H1 (cell line): ENCODE measurements around the gene PTH1R. TPM values are rescaled to one million over a fixed set of nuclear protein-coding genes. Genes with fewer than 3 reads are reported as not detected.

Source experiments
- CTCF ChIA-PET: fragments of 300-600 bp; sonication (Branson Sonifier 250); formaldehyde crosslinking; loops from one replicate; lab custom pipeline; 2021; ENCODE audit not compliant: partially characterized antibody; lab: Charles Lee
- POLR2A ChIA-PET: fragments of 300-600 bp; sonication (Branson Sonifier 250); formaldehyde crosslinking; loops from one replicate; lab custom pipeline; 2021; ENCODE audit warnings: inconsistent platforms; ENCODE audit not compliant: partially characterized antibody; lab: Charles Lee
- DNase-seq, 2 experiments: peaks; one replicate each; pipeline versions ENCODE4 v3.0.0 to v3.0.0-alpha.2; 2010 to 2022; ENCODE audit warnings: low spot score in 2 of 2, low read depth in 1 of 2, mixed read lengths in 1 of 2
- FAIRE-seq: peaks from 2 replicates; lab custom pipeline; 2011; peaks lifted over from hg19 to GRCh38; lab: Jason Lieb, UNC
- H2AFZ ChIP-seq: 2 replicates; pipeline ENCODE4 v1.8.1; 2012; ENCODE audit warnings: low read length, inconsistent platforms
- H2AK5ac ChIP-seq: 2 replicates; pipeline ENCODE4 v1.6.1; 2013; ENCODE audit warnings: low read depth, low read length
- H2BK120ac ChIP-seq: replicated peaks from 2 replicates; pipeline ENCODE3; 2013; ENCODE audit warnings: low read depth, low read length, inconsistent platforms
- H2BK12ac ChIP-seq: 2 replicates; pipeline ENCODE4 v1.6.1; 2013; ENCODE audit warnings: low read depth, low read length
- H2BK15ac ChIP-seq: 2 replicates; pipeline ENCODE4 v1.6.1; 2013; ENCODE audit warnings: low read length
- H2BK20ac ChIP-seq: 2 replicates; pipeline ENCODE4 v1.6.1; 2013; ENCODE audit warnings: low read length
- H2BK5ac ChIP-seq: 2 replicates; pipeline ENCODE4 v1.6.1; 2013; ENCODE audit warnings: low read depth, low read length
- H3K14ac ChIP-seq: 2 replicates; pipeline ENCODE4 v1.6.1; 2013; ENCODE audit warnings: inconsistent platforms; ENCODE audit not compliant: insufficient read length
- H3K18ac ChIP-seq: 2 replicates; pipeline ENCODE4 v1.6.1; 2013; ENCODE audit warnings: low read length; ENCODE audit errors: extremely low read depth
- H3K23ac ChIP-seq: 2 replicates; pipeline ENCODE4 v1.6.1; 2013; ENCODE audit warnings: inconsistent platforms; ENCODE audit not compliant: insufficient read length
- H3K23me2 ChIP-seq: 2 replicates; pipeline ENCODE4 v1.6.1; 2013; ENCODE audit warnings: low read depth, low read length
- H3K27ac ChIP-seq: 2 replicates; pipeline ENCODE4 v1.6.1; 2011; ENCODE audit warnings: low read depth, low read length, inconsistent platforms
- H3K27me3 ChIP-seq, 4 experiments: replicated peaks in 1 of 4; 1 replicate in 1 of 4; 2 replicates in 3 of 4; pipeline versions ENCODE4 v1.6.1 to v1.8.1; 2011 to 2013; ENCODE audit warnings: low read length in 3 of 4, mild to moderate bottlenecking in 3 of 4, inconsistent platforms in 2 of 4, mixed read lengths in 2 of 4, moderate library complexity in 1 of 4; ENCODE audit not compliant: control insufficient read depth in 3 of 4, insufficient read depth in 3 of 4; ENCODE audit errors: extremely low read depth in 1 of 4
- H3K36me3 ChIP-seq, 4 experiments: 2 replicates each; pipeline versions ENCODE4 v1.6.1 to v1.8.1; 2011 to 2013; ENCODE audit warnings: mild to moderate bottlenecking in 4 of 4, low read length in 3 of 4, moderate library complexity in 2 of 4, control low read depth in 1 of 4, inconsistent platforms in 1 of 4; ENCODE audit not compliant: insufficient read depth in 4 of 4, control insufficient read depth in 2 of 4
- H3K4ac ChIP-seq: replicated peaks from 2 replicates; pipeline ENCODE3; 2013; ENCODE audit warnings: low read length, low read depth, mixed read lengths, inconsistent platforms; ENCODE audit not compliant: insufficient read length
- H3K4me1 ChIP-seq, 4 experiments: replicated peaks in 1 of 4; 1 replicate in 1 of 4; 2 replicates in 3 of 4; pipeline versions ENCODE4 v1.6.1 to v1.8.1; 2011 to 2013; ENCODE audit warnings: low read length in 3 of 4, inconsistent platforms in 2 of 4, mixed read lengths in 1 of 4; ENCODE audit not compliant: insufficient read depth in 4 of 4, control insufficient read depth in 3 of 4
- H3K4me2 ChIP-seq, 2 experiments: 2 replicates each; pipeline versions ENCODE4 v1.6.1 to v1.8.1; 2011 to 2013; ENCODE audit warnings: low read depth in 2 of 2, low read length in 2 of 2, control low read depth in 1 of 2, inconsistent platforms in 1 of 2, mild to moderate bottlenecking in 1 of 2; ENCODE audit not compliant: insufficient read depth in 1 of 2
- H3K4me3 ChIP-seq, 4 experiments: fragments of 200-600, 300-600 bp in 1 of 4; sonication (generic), shearing (Covaris generic), sonication (Bioruptor Twin) in 1 of 4; 2 replicates each; pipeline versions ENCODE4 v1.5.1 to v1.8.1; 2011 to 2016; ENCODE audit warnings: low read length in 4 of 4, low read depth in 3 of 4, control low read depth in 2 of 4, inconsistent platforms in 2 of 4, mild to moderate bottlenecking in 2 of 4, mixed read lengths in 1 of 4, moderate library complexity in 1 of 4; ENCODE audit not compliant: insufficient read depth in 2 of 4; ENCODE audit errors: extremely low read depth in 1 of 4
- H3K56ac ChIP-seq: replicated peaks from 2 replicates; pipeline ENCODE3; 2013; ENCODE audit warnings: low read depth, mild to moderate bottlenecking, mixed read lengths, low read length, inconsistent platforms; ENCODE audit not compliant: insufficient read length
- H3K79me1 ChIP-seq: 2 replicates; pipeline ENCODE4 v1.6.1; 2013; ENCODE audit warnings: low read depth, low read length, control low read depth
- H3K79me2 ChIP-seq, 2 experiments: 2 replicates each; pipeline versions ENCODE4 v1.6.1 to v1.8.1; 2012 to 2013; ENCODE audit warnings: low read length in 2 of 2, mild to moderate bottlenecking in 2 of 2, inconsistent platforms in 1 of 2; ENCODE audit not compliant: insufficient read depth in 2 of 2, control insufficient read depth in 1 of 2
- H3K9ac ChIP-seq, 4 experiments: replicated peaks in 1 of 4; 1 replicate in 1 of 4; 2 replicates in 3 of 4; pipeline versions ENCODE4 v1.6.1 to v1.8.1; 2011 to 2013; ENCODE audit warnings: low read depth in 3 of 4, low read length in 3 of 4, control low read depth in 2 of 4, mild to moderate bottlenecking in 2 of 4, moderate library complexity in 2 of 4, inconsistent platforms in 1 of 4; ENCODE audit errors: extremely low read depth in 1 of 4
- H3K9me3 ChIP-seq, 2 experiments: 2 replicates each; pipeline versions ENCODE4 v1.6.1 to v1.8.1; 2012 to 2013; ENCODE audit warnings: mild to moderate bottlenecking in 2 of 2, moderate library complexity in 2 of 2, control low read depth in 1 of 2, inconsistent platforms in 1 of 2, low read depth in 1 of 2, low read length in 1 of 2, mixed read lengths in 1 of 2; ENCODE audit not compliant: insufficient read depth in 2 of 2
- H4K20me1 ChIP-seq, 2 experiments: replicated peaks in 1 of 2; 2 replicates each; pipeline versions ENCODE3 to v1.8.1; 2011 to 2013; ENCODE audit warnings: inconsistent platforms in 2 of 2, low read length in 2 of 2, mild to moderate bottlenecking in 1 of 2; ENCODE audit not compliant: insufficient read depth in 2 of 2, control insufficient read depth in 1 of 2
- H4K5ac ChIP-seq: 2 replicates; pipeline ENCODE4 v1.6.1; 2013; ENCODE audit warnings: low read length, low read depth, mixed read lengths, inconsistent platforms; ENCODE audit not compliant: insufficient read length
- H4K8ac ChIP-seq: 2 replicates; pipeline ENCODE4 v1.8.0; 2013; ENCODE audit warnings: mild to moderate bottlenecking, moderate library complexity, low read length, inconsistent platforms; ENCODE audit not compliant: insufficient read depth; ENCODE audit errors: extremely low read depth
- H4K91ac ChIP-seq: replicated peaks from 2 replicates; pipeline ENCODE3; 2013; ENCODE audit warnings: low read length, mixed read lengths, inconsistent platforms; ENCODE audit not compliant: insufficient read length
- BACH1 ChIP-seq: IDR thresholded peaks from 2 replicates; pipeline ENCODE4 v1.6.1; 2012; ENCODE audit warnings: low read length, improper control_type of control experiment
- CTCF ChIP-seq, 3 experiments: IDR thresholded peaks; 1 replicate in 2 of 3; 2 replicates in 1 of 3; pipeline versions ENCODE4 v1.5.1 to v1.6.1; 2011; ENCODE audit warnings: low read length in 3 of 3, mild to moderate bottlenecking in 3 of 3, inconsistent platforms in 2 of 3, low read depth in 1 of 3, moderate library complexity in 1 of 3; ENCODE audit not compliant: insufficient read depth in 1 of 3; ENCODE audit errors: control extremely low read depth in 1 of 3
- FOSL1 ChIP-seq: IDR thresholded peaks from 2 replicates; pipeline ENCODE4 v1.6.1; 2011; ENCODE audit warnings: mild to moderate bottlenecking, low read depth, low read length, moderate library complexity; ENCODE audit not compliant: insufficient read depth
- GTF2F1 ChIP-seq: IDR thresholded peaks from 2 replicates; pipeline ENCODE4 v1.6.1; 2012; ENCODE audit warnings: low read depth, low read length, improper control_type of control experiment, borderline replicate concordance
- MAFK ChIP-seq: IDR thresholded peaks from 2 replicates; pipeline ENCODE4 v1.6.1; 2012; ENCODE audit warnings: low read depth, mild to moderate bottlenecking, improper control_type of control experiment, low read length
- RAD21 ChIP-seq, 2 experiments: IDR thresholded peaks in 1 of 2; conservative IDR thresholded peaks in 1 of 2; 2 replicates each; pipeline ENCODE4 v1.6.1; 2011; ENCODE audit warnings: low read depth in 2 of 2, low read length in 2 of 2, improper control_type of control experiment in 1 of 2, inconsistent platforms in 1 of 2, mild to moderate bottlenecking in 1 of 2, moderate library complexity in 1 of 2
- RBBP5 ChIP-seq: IDR thresholded peaks from 2 replicates; pipeline ENCODE4 v1.7.1; 2012; ENCODE audit warnings: low read depth, mild to moderate bottlenecking, inconsistent platforms, low read length, moderate library complexity, borderline replicate concordance
- SP1 ChIP-seq: IDR thresholded peaks from 2 replicates; pipeline ENCODE4 v1.6.1; 2011; ENCODE audit warnings: low read depth, low read length
- SUZ12 ChIP-seq: fragments of 200-600 bp; sonication (generic); IDR thresholded peaks from 2 replicates; pipeline ENCODE4 v1.6.1; 2012; ENCODE audit warnings: mild to moderate bottlenecking, inconsistent platforms, low read length, moderate library complexity, mixed read lengths
- WGBS, 2 experiments: shearing (Covaris generic) in 1 of 2; methylation state at CpG; one replicate each; pipeline versions ENCODE4 v1.1.6 to v1.1.7; 2013 to 2015; ENCODE audit warnings: low lambda C conversion rate in 2 of 2, mixed read lengths in 2 of 2, inconsistent platforms in 1 of 2, low coverage in 1 of 2, missing lambda C conversion rate in 1 of 2; ENCODE audit not compliant: insufficient replicate concordance in 2 of 2, insufficient coverage in 1 of 2, insufficient read length in 1 of 2; ENCODE audit errors: extremely low coverage in 1 of 2, missing lambda C conversion rate in 1 of 2; 5-methylcytosine and 5-hydroxymethylcytosine counted together
- polyA plus RNA-seq, 7 experiments: library from polyadenylated mRNA; depleted of rRNA in 3 of 7; stranded (reverse) in 5 of 7; unstranded in 2 of 7; fragments of >200 nt in 5 of 7; fragments of 200-250 nt in 2 of 7; gene quantifications; 1 replicate in 5 of 7; 2 replicates in 1 of 7; 4 replicates in 1 of 7; pipeline versions ENCODE4 v1.2.1 to v1.2.3, GENCODE V29; 2011 to 2013; ENCODE audit warnings: missing spikeins in 2 of 7, mixed read lengths in 2 of 7
- total RNA-seq: library from RNA; stranded (reverse); fragmentation: NEBNext Ultra II Directional; extraction: Animal tissue kit (Norgen Biotek cat#: 25700); gene quantifications from 2 replicates; pipeline ENCODE4 v1.2.1, GENCODE V29; 2021
- TF ChIP-seq, protein P1 (sequence below): IDR thresholded peaks from 2 replicates; pipeline ENCODE4 v1.6.1; 2011; ENCODE audit warnings: low read length, improper control_type of control experiment

PTH1R gene
- total and polyA plus RNA-seq, 2 of the 8 experiments (the other 6 are each of a cell fraction or from before 2014, with no cell fraction given), result 0.57 to 1.5 TPM

- CTCF ChIA-PET, result interaction anchor here (0.6 to 3.1 kb wide), 6 partner anchors 10 to 44 kb away, joined by 3 to 12 read pairs (median 4); no protein-coding TSS in a partner anchor
- TF ChIP-seq BACH1 (no peak), MAFK (no peak), CTCF (IDR thresholded peaks at IDR 0.05; ENCODE audit: control extremely low read depth in 1 of 3, insufficient read depth in 1 of 3, low read depth in 1 of 3, low read length in 3 of 3) (no peak), SUZ12 (no peak), RAD21 (IDR thresholded peaks at IDR 0.05 in 1 of 2, conservative IDR thresholded peaks at IDR 0.05 in 1 of 2; ENCODE audit: low read depth in 2 of 2, low read length in 2 of 2) (no peak), GTF2F1 (no peak), FOSL1 (no peak), RBBP5 (no peak), SP1 (no peak)
- TF ChIP-seq, protein P1, sequence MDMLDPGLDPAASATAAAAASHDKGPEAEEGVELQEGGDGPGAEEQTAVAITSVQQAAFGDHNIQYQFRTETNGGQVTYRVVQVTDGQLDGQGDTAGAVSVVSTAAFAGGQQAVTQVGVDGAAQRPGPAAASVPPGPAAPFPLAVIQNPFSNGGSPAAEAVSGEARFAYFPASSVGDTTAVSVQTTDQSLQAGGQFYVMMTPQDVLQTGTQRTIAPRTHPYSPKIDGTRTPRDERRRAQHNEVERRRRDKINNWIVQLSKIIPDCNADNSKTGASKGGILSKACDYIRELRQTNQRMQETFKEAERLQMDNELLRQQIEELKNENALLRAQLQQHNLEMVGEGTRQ, result no peak
Observed at GRCh38 chr3:46952813-46953212, 75.3 kb downstream of the PTH1R start.

More at GRCh38 chr3:46952813-46953212, 75.3 kb downstream of the PTH1R start:
- H3K4me1 ChIP-seq, result peaks cover 5 to 14% (median 8%) of the 10 kb centered on the region in 4 experiments
- no peak overlapping the region for H2BK5ac ChIP-seq
- peaks cover 48% of the 10 kb centered on the region for H3K79me1 ChIP-seq
- no peak overlapping the region for H3K4me2 ChIP-seq
- H3K4me3 ChIP-seq, result no peak overlapping the region
- H3K27ac ChIP-seq, result no peak overlapping the region
- no peak overlapping the region for H2BK20ac ChIP-seq
- no peak overlapping the region for H2AK5ac ChIP-seq
- peaks cover 34 to 94% of the 10 kb centered on the region in 2 experiments for H3K79me2 ChIP-seq
- no peaks in the 10 kb centered on the region for H3K27me3 ChIP-seq
- WGBS, 2 experiments, result 80% methylated on average over 2 of the region's 2 CpGs; no CpG with 5 or more reads in 1 of the 2 experiments
- H3K9ac ChIP-seq, result no peak overlapping the region
- FAIRE-seq, result no peak
- H2AFZ ChIP-seq, result no peak overlapping the region
- H2BK120ac ChIP-seq, result no peak overlapping the region
- H4K8ac ChIP-seq, result no peak overlapping the region
- POLR2A ChIA-PET, result no interaction called here
- no peaks in the 10 kb centered on the region for H3K9me3 ChIP-seq
- no peak overlapping the region for H4K5ac ChIP-seq
- no peak overlapping the region for H3K23ac ChIP-seq
- H3K36me3 ChIP-seq, result no peaks in the 10 kb centered on the region; a peak in 1 of 8 replicates
- H3K23me2 ChIP-seq, result no peaks in the 10 kb centered on the region; the same call in 1 of the 2 replicates
- H3K4ac ChIP-seq, result no peak overlapping the region
- no peak overlapping the region for H2BK15ac ChIP-seq
- H4K20me1 ChIP-seq, result peaks cover 39 to 53% of the 10 kb centered on the region in 2 experiments
- H2BK12ac ChIP-seq, result no peak overlapping the region
- no peak overlapping the region for H3K56ac ChIP-seq
- DNase-seq, result no peak
- no peak overlapping the region for H3K14ac ChIP-seq
- H3K18ac ChIP-seq, result no peak overlapping the region
- no peak overlapping the region for H4K91ac ChIP-seq
